GM18507 (cell line): ENCODE data around the gene CDK5.

Experiments
- DNase-seq: peaks from one replicate; pipeline ENCODE4 v3.0.0; 2011; ENCODE audit warnings: low read depth; ENCODE audit not compliant: insufficient read length; ENCODE audit errors: extremely low spot score
- FAIRE-seq: peaks from 2 replicates; lab custom pipeline; 2011; peaks lifted over from hg19 to GRCh38; lab: Jason Lieb, UNC

CDK5 gene

DNA sequence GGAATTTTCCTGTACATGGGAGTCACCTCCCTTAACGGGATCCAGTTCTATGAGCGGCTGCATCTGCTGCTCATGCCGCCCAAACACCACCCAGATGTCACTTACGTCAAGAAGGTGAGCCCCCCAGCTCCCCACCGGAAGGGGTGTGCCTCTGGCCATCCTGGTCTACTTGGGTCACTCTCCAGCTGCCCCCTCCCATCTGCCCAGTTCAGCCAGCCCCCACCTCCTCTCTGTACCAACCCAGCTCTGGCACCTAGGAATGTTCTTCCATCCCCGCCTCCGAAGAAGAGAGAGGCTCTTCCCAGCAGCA, 17.9 kb upstream of the CDK5 start:
- DNase-seq (no peak), FAIRE-seq (no peak)

DNA sequence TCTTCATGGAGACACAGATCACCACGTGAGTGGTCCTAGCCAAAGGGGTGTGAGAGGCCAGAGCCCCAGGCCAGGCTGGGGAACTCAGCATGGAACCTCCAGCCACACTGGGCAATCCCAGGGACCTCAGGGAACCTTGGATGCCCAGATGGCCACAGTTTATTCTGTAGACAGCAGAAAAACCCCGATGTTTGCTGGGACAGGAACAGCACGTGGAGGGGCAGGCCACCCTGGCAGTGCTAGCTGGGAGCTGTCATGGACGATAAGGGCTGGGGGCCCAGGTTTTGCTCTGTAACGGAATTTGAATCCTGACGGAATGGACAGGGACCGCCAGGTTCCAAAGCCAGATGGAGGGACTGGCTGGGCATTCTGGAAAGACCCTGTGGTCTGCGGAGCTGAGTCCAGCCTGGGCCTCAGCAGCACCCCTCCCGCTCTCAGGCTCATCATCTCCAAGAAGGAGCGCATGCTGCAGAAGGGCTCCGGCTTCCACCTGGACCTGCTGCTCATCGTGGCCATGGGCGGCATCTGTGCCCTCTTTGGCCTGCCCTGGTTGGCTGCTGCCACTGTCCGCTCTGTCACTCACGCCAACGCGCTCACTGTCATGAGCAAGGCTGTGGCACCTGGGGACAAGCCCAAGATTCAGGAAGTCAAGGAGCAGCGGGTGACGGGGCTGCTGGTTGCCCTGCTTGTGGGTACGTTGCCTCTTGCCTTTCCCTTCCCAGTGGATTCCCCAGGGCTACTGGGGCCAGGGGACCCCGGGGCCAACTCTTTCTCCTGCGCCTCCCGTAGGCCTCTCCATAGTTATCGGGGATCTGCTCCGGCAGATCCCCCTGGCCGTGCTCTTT, 17.3 kb upstream of the CDK5 start:
- FAIRE-seq = no peak
- DNase-seq = no peak

DNA sequence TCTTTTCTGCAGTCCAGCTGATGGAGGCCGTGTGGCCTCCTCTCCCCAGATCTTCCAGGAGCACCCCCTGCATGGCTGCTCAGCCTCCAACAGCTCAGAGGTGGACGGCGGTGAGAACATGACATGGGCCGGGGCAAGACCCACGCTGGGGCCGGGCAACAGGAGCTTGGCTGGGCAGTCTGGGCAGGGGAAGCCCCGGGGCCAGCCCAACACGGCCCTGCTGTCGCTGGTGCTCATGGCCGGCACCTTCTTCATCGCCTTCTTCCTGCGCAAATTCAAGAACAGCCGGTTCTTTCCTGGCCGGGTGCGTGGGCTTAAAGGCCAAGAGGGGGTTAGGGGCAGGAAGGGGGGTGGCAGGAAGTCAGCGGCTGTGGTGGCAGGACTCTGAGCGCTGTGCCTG, 16.3 kb upstream of the CDK5 start:
- FAIRE-seq = no peak
- DNase-seq = no peak

DNA sequence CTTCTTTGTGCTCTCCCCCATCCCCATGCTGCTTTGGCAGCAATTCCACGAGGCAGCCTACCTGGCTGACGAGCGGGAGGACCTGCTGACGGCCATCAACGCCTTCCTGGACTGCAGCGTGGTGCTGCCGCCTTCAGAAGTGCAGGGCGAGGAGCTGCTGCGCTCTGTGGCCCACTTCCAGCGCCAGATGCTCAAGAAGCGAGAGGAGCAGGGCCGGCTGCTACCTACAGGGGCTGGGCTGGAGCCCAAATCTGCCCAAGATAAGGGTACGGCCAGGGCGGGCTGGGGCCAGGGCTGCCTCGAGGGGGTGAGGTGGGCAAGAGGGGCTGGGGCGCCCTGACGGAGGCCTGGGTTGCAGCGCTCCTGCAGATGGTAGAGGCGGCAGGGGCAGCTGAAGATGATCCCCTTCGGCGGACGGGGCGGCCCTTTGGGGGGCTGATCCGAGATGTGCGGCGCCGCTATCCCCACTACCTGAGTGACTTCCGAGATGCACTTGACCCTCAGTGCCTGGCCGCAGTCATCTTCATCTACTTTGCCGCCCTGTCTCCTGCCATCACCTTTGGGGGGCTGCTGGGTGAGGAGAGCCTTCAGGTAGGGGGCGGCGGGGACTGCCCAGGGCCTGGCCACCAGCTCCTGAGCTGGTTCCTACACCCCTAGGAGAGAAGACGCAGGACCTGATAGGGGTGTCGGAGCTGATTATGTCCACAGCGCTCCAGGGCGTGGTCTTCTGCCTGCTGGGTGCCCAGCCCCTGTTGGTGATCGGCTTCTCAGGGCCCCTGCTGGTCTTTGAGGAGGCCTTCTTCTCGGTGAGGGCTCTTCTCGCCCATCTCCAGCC, 13.6 kb upstream of the CDK5 start:
- DNase-seq (no peak), FAIRE-seq (no peak)

DNA sequence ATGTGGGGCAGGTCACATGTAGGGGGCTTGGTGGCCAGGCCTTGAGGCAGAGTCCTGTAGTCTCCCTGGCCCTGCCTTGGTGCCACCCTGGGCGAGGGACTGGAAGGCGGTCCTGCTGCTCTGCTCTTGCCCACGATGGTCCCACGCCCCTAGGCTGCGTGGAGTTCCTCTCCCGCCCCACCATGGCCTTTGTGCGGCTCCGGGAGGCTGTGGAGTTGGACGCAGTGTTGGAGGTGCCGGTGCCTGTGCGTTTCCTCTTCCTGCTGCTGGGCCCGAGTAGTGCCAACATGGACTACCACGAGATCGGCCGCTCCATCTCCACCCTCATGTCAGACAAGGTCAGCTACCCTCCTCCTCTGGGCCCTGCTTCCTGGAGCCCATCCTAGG, 12.9 kb upstream of the CDK5 start:
- no peak for FAIRE-seq
- no peak for DNase-seq

DNA sequence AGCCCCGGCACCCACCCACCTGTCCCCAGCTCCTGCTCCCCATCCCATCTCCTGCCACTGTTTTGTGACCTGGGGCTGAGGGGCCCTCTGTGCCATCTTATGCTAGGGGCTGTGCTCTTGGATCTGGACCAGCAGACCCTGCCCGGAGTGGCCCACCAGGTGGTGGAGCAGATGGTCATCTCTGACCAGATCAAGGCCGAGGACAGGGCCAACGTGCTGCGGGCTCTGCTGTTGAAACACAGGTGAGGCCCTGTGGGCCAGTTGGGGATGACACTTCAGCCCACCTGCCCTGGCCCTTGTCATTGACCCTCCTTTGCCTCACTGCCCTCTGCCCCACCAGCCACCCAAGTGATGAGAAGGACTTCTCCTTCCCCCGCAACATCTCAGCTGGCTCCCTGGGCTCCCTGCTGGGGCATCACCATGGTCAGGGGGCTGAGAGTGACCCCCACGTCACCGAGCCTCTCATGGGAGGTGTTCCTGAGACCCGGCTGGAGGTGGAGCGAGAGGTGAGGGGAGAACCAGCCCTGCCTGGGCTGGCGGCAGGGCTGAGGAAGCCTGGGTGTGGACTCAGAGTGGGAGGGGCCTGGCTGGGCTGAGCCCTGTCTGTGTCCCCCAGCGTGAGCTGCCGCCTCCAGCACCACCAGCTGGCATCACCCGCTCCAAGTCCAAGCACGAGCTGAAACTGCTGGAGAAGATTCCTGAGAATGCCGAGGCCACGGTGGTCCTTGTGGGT, 12.3 kb upstream of the CDK5 start:
- FAIRE-seq (no peak), DNase-seq (no peak)

DNA sequence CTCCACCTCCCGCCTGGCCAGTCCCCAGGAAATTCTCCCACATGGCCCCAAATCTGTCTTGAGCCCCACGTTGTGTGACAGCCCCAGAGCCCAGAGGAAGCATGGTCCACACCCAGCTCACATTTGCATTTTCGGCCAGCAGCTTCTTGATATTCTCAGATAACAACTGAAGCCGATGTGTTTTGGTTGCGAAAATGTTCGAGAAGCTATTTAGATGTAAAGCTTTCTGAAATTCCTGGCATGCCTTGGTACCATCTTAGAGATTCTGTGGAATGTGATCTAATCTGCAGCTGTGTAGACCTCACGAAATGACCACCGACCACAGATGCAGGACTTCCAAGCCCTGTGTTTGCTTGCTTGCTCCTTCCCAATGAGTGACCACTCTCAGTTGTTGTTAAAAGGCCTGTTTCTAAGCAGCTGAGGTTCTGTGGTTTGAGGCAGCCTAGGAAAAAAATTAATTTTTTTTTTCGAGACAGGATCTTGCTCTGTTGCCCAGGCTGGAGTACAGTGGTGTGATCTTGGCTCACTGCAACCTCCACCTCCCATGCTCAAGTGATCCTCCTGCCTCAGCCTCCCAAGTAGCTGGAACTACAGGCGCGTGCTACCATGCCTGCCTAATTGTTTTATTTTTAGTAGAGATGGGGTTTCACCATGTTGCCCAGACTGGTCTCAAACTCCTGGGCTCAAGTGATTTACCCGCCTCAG, 10.5 kb upstream of the CDK5 start:
- FAIRE-seq (no peak), DNase-seq (no peak)

DNA sequence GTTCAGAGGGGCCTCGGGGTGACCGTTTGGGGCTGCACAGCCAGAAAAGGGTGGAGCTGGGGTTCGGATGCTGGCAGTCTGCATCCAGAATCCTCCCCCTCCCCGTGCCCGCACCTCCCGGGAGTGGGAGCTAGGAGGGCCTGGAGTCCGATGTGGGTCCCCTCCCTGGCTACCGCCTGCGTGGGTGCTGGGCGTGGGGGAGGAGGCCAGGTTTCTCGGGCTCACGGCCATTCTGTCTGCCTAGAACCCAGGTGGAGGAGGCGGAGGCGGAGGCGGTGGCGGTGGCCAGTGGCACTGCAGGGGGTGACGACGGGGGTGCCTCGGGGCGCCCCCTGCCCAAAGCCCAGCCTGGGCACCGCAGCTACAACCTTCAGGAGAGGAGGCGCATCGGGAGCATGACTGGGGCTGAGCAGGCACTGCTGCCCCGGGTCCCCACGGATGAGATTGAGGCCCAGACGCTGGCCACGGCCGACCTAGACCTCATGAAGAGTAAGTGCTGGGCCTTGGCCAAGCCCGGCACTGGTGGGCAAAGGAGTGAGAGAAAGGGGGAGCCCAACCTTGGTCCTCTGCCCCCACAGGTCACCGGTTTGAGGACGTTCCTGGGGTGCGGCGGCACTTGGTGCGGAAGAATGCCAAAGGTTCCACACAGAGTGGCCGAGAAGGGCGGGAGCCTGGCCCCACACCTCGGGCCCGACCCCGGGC, 8.7 kb upstream of the CDK5 start:
- no peak for FAIRE-seq

DNA sequence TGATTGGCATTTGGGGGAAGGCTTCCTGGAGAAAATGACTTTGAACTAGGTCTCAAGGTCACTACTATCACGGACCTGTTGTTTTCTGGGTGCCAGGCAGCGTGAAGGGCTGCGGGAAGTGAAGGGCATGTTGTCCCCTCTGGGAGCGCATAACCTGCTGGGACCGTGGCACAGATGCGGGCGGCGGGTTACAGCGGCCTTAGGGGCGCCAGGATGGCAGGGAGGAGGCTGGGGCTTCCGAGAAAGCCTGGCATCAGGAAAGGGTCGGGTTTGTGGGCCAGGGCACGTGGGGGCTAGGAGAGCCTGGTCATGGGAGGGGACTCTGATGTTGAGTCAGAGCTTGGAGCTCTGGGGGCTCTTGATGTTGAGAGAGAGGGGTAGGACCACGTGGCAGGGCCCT, 7.8 kb upstream of the CDK5 start:
- no peak for DNase-seq
- no peak for FAIRE-seq

More for the DNA sequence above, 8.7 kb upstream of the CDK5 start:
- DNase-seq = no peak

DNA sequence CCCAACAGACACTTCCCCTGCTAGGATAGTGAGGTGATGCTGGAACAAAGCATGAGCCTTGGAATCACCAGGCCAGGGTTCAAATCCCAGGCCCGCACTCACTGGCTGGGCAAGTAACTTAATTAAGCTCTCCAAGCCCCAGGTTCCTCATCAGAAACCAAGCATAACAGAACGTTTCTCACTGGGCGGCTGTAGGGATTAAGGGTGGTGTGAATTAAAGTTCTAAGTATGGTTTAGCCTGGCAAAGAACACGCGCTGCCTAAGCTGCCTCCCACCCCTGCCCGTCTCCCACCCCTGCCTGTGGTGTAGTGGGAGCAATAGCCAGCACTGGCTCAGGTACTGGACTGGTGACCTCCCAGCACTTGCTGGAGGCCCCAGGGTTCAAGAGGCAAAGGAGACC, 7.3 kb upstream of the CDK5 start:
- DNase-seq (no peak), FAIRE-seq (no peak)

DNA sequence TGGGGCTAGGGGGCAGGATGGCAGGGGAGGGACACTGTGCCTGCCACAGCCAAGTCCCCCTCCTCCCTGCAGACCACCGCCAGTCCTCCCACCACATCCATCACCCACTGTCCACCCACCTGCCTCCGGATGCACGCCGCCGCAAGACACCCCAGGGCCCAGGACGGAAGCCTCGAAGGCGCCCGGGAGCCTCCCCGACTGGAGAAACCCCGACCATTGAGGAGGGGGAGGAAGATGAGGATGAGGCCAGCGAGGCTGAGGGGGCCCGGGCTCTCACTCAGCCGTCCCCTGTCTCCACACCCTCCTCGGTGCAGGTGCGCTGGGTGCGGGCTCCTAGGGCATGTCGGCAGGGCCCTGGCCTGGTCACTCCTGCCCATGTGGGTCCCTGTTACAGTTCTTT, 6.8 kb upstream of the CDK5 start:
- FAIRE-seq = no peak

DNA sequence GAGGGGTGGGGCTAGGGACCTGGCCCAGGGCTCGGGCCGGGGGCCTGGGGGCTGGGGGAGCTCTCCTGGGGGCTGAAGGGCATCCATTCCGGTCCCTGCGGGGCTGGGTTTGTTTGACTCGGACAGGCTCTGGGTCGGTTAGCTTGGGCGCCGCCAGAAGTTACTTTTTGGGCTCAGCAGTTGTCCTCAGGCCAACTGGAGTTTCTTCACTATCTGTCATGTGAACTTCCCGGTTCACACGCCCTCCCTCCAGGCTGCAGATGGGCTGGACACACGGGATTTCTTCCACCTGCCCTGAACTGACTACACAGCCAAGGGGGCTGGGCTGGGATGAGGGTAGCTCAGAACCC, 5.5 kb upstream of the CDK5 start:
- no peak for FAIRE-seq
- no peak for DNase-seq

More for the DNA sequence above, 6.8 kb upstream of the CDK5 start:
- DNase-seq = no peak

DNA sequence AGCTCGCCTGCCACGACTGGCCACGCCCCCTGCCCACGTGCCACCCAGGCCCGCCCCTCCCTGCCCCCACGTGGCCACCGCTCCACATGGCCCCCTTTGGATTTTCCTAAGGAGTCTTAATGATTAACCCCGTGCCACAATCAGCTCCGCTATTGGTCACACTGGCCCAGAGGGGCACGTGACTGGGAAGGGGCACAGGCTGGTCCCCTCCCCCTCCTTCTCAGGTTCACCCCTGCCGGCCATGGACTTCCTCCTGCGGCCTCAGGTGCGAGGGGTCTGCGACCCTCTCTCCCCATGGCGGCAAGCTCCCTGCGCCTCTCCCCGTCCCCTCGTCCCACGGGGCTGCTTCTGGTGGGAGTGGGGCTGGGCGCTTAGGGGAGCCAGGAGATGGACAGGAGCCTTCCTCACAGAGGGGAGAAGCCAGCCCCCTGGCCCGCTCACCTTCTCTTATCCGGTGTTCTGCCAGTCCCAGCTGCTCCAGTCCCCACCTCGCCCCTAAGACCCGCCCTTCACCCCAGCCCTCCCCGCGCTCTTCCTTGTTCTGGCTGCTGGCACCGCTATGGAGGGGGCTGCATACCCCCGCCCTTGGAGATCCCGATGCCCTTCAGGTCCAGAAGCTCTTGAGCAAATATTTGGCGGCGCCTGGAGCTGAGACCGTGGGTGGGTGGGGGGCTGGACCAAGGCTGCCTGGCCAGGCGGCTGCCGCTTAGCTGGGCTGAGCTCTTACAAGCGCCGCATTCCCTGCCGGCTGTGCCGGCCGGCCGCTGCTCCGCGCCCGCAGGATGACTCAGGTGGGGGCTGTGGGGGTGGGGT, 4.9 kb upstream of the CDK5 start:
- FAIRE-seq (no peak), DNase-seq (no peak)

DNA sequence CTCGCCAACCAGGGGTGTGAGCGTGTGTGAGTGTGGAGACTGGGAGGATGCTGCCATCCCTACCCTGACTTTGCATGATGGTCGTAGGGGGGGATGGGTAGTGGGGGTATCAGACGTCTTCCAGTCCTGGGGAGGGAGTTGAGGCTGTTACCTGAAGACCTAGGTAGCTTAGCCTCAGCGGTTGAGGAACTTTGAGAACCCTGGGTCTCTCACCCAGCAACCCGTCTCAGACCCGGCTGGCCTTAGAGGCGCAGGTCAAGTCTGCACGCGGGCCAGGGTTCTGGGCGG, 4.4 kb upstream of the CDK5 start:
- FAIRE-seq (no peak), DNase-seq (no peak)

DNA sequence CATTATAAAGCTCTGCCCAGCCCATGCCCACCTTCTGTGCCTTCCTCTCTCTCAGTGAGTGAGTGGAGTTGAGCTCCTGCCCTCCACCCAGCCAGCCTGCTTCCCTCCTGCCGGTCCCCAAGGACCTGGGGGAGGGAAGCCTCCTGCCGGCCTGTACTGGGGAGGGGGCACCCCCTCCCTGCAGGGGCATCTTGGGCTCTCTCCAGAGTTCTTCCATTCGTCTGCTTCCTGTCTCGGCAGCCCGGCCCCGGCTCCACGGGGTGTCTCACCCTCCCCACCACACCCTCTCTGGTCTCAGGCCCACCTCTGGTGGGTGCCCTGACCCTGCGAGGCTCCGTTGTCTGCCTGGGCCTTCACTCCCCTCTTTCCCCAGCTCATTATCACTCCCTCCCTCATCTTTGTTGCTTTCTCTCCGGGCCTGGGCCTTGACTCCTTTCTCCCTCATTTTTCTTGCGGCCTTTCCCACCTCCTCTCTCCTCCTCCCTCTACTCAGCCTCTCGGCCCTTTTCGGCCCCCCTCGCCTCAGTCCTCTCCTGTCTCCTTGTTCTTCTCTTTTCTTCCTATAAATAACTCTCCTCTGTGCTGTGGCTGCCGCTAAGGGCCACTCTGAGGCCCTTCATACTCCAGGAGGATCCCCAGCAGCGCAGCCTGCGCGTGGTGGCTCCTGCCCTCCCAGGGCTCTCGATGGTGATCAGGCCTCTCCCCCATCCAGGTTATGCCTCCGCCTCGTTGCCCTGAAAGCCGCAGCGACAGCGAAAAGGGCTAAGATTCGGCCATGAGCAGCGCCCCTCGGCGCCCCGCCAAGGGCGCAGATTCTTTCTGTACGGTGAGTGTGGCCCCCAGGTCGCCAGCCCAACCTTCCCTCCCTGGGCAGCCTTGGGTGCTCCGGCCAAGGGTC, 3.8 kb upstream of the CDK5 start:
- no peak for DNase-seq
- FAIRE-seq = no peak

DNA sequence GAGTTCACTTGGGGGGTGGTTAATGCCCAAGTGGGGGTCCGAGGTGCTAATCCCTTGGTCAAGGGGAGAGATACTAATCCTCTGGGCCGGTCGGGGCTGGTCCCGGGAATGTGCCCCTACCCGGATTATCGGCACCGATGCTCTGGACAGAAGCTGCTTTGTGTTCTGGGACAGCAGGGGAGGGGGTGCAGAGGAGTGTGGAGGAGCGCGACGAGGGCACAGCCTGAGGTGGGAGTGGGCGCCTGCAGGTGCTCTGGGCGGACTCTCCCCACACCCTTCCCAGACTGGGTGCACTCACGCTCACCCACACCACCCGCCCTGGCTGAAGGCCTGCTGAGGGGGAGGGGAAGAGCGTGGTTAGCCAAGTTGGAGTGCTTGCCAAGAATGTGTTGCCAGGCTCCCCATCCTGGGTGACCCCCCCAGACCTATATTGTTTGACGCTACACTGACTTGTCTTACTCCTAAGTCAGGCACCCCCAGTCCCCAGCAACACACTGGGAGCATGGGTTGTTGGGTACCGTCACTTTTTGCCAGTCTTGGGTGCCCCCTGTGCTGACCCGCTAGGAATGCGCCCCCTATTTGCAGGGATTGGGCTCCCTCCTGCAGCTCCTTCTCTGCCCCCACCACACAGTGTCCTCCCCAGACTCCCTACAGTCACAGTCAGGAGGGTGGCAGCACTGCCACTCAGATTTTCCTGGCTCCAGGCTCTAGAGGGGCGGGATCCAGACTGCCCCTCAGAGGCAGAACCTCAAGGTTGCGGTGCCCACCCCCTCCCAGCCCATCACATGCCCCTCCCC, 2.9 kb upstream of the CDK5 start:
- no peak for FAIRE-seq
- DNase-seq = no peak

DNA sequence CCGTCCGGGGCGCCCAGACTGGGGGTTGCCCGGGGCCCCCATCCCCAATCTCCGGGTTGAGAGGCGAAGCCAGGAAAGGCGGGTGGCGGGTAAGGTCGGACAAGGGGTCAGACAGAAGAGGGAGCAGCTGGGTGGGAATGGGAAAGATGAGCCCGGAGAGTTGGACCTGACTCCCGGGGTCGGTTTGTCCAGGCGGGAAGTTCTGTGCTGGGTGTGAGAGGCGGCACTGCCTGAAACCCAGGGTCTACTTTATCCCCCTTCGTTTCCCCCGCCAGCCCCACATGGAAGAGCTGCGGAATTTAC, 2.4 kb upstream of the CDK5 start:
- FAIRE-seq (no peak), DNase-seq (no peak)
